ENCODE measurements around the gene ENPP1. TPM values are rescaled to one million over a fixed set of nuclear protein-coding genes. Genes with fewer than 3 reads are reported as not detected.

Gene ENPP1
- total and polyA plus RNA-seq, 2 donors (not counting 1 experiment from before 2014, with no cell fraction given): 0.13 to 0.42 TPM

GRCh38 chr6:131762984-131763383 is 44.8 kb upstream of the ENPP1 start:
- H3K36me3 ChIP-seq (replicated peaks in 1 of 2; ENCODE audit: control extremely low read depth in 1 of 2, control insufficient read depth in 1 of 2, extremely low read depth in 1 of 2, insufficient read depth in 2 of 2, low read length in 1 of 2): no peaks in the 10 kb centered on the region
- intact Hi-C loops (cut with micrococcal nuclease): no loop called here
- TF ChIP-seq EZH2 (IDR thresholded peaks at IDR 0.05; ENCODE audit: borderline replicate concordance, insufficient read depth, low read depth, low read length, poor library complexity, severe bottlenecking): no peak
- TF ChIP-seq, protein P1, sequence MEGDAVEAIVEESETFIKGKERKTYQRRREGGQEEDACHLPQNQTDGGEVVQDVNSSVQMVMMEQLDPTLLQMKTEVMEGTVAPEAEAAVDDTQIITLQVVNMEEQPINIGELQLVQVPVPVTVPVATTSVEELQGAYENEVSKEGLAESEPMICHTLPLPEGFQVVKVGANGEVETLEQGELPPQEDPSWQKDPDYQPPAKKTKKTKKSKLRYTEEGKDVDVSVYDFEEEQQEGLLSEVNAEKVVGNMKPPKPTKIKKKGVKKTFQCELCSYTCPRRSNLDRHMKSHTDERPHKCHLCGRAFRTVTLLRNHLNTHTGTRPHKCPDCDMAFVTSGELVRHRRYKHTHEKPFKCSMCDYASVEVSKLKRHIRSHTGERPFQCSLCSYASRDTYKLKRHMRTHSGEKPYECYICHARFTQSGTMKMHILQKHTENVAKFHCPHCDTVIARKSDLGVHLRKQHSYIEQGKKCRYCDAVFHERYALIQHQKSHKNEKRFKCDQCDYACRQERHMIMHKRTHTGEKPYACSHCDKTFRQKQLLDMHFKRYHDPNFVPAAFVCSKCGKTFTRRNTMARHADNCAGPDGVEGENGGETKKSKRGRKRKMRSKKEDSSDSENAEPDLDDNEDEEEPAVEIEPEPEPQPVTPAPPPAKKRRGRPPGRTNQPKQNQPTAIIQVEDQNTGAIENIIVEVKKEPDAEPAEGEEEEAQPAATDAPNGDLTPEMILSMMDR (IDR thresholded peaks at IDR 0.05): no peak
- no peak overlapping the region for H3K27ac ChIP-seq (ENCODE audit: low read length in 2 of 2)
- H3K4me1 ChIP-seq (ENCODE audit: control insufficient read depth in 2 of 2, insufficient read depth in 2 of 2, low read length in 2 of 2): no peaks in the 10 kb centered on the region
- CTCF ChIA-PET: no interaction called here
- H3K4me3 Mint-ChIP-seq: no peak overlapping the region
- no peak overlapping the region for H2AFZ ChIP-seq (ENCODE audit: insufficient read depth, low read depth, low read length, poor library complexity, severe bottlenecking)
- WGBS (ENCODE audit: insufficient coverage): 83% methylated on average over 1 of the region's 2 CpGs
- POLR2A ChIA-PET: no interaction called here
- H4K20me1 ChIP-seq (ENCODE audit: control insufficient read depth, insufficient read depth, low read length, poor library complexity, severe bottlenecking): no peaks in the 10 kb centered on the region
- no peak overlapping the region for H3K4me3 ChIP-seq (ENCODE audit: control extremely low read depth in 1 of 5, extremely low read depth in 1 of 5, insufficient read depth in 1 of 5, low read depth in 2 of 5, low read length in 4 of 5)
- no peaks in the 10 kb centered on the region for H3K9me3 ChIP-seq (ENCODE audit: control extremely low read depth in 1 of 3, control insufficient read depth in 2 of 3, insufficient read depth in 1 of 3, low read length in 2 of 3)
- no peak overlapping the region for H3K27ac Mint-ChIP-seq
- H3K79me2 ChIP-seq (ENCODE audit: control insufficient read depth, insufficient read depth, low read length): no peaks in the 10 kb centered on the region
- H3K9me3 Mint-ChIP-seq (ENCODE audit: insufficient read depth): no peaks in the 10 kb centered on the region
- H3K9ac ChIP-seq (ENCODE audit: low read length): no peak overlapping the region
- no peak for DNase-seq
- no peak overlapping the region for H3K4me2 ChIP-seq (replicated peaks; ENCODE audit: low read depth, low read length, poor library complexity, severe bottlenecking)
- H3K27me3 ChIP-seq (replicated peaks in 1 of 4; ENCODE audit: control extremely low read depth in 1 of 4, control insufficient read depth in 3 of 4, insufficient read depth in 4 of 4, low read length in 3 of 4): no peaks in the 10 kb centered on the region
- peaks cover 12% of the 10 kb centered on the region for H3K27me3 Mint-ChIP-seq
- no peaks in the 10 kb centered on the region for H3K4me1 Mint-ChIP-seq
- no peak for ATAC-seq (ENCODE audit: low read depth)

GRCh38 chr6:131763749-131764148 is 44.1 kb upstream of the ENPP1 start:
- Mint-ChIP-seq H3K9me3 (ENCODE audit: insufficient read depth) (no peaks in the 10 kb centered on the region), H3K4me3 (no peak overlapping the region), H3K27ac (no peak overlapping the region), H3K27me3 (peaks cover 9% of the 10 kb centered on the region), H3K4me1 (no peaks in the 10 kb centered on the region)
- Histone ChIP-seq H3K27me3 (replicated peaks in 1 of 4; ENCODE audit: control extremely low read depth in 1 of 4, control insufficient read depth in 3 of 4, insufficient read depth in 4 of 4, low read length in 3 of 4) (no peaks in the 10 kb centered on the region), H2AFZ (ENCODE audit: insufficient read depth, low read depth, low read length, poor library complexity, severe bottlenecking) (no peak overlapping the region), H3K9ac (ENCODE audit: low read length) (no peak overlapping the region), H3K9me3 (ENCODE audit: control extremely low read depth in 1 of 3, control insufficient read depth in 2 of 3, insufficient read depth in 1 of 3, low read length in 2 of 3) (no peaks in the 10 kb centered on the region), H3K79me2 (ENCODE audit: control insufficient read depth, insufficient read depth, low read length) (no peaks in the 10 kb centered on the region), H3K4me1 (ENCODE audit: control insufficient read depth in 2 of 2, insufficient read depth in 2 of 2, low read length in 2 of 2) (no peaks in the 10 kb centered on the region), H3K4me2 (replicated peaks; ENCODE audit: low read depth, low read length, poor library complexity, severe bottlenecking) (no peak overlapping the region), H3K36me3 (replicated peaks in 1 of 2; ENCODE audit: control extremely low read depth in 1 of 2, control insufficient read depth in 1 of 2, extremely low read depth in 1 of 2, insufficient read depth in 2 of 2, low read length in 1 of 2) (no peaks in the 10 kb centered on the region), H3K27ac (ENCODE audit: low read length in 2 of 2) (no peak overlapping the region), H4K20me1 (ENCODE audit: control insufficient read depth, insufficient read depth, low read length, poor library complexity, severe bottlenecking) (no peaks in the 10 kb centered on the region), H3K4me3 (ENCODE audit: control extremely low read depth in 1 of 5, extremely low read depth in 1 of 5, insufficient read depth in 1 of 5, low read depth in 2 of 5, low read length in 4 of 5) (no peak overlapping the region)
- intact Hi-C loops (cut with micrococcal nuclease): no loop called here
- ChIA-PET POLR2A (no interaction called here), CTCF (no interaction called here)
- DNase-seq (no peak), ATAC-seq (ENCODE audit: low read depth) (no peak)
- WGBS (ENCODE audit: insufficient coverage): no CpG with 5 or more reads among the region's 1 CpG
- TF ChIP-seq, protein P1 (IDR thresholded peaks at IDR 0.05): no peak
- no peak for TF ChIP-seq EZH2 (IDR thresholded peaks at IDR 0.05; ENCODE audit: borderline replicate concordance, insufficient read depth, low read depth, low read length, poor library complexity, severe bottlenecking)
